HEK293T (cell line): ENCODE data around the gene TACC2.

Source experiments
- CTCF ChIA-PET: fragments of 350-600 bp; formaldehyde crosslinking; extraction: SDS; loops from one replicate; lab custom pipeline; 2021; ENCODE audit warnings: antibody characterized with exemption, inconsistent platforms; lab: Yijun Ruan, JAX
- POLR2A ChIA-PET: fragments of 350-600 bp; formaldehyde crosslinking; extraction: SDS; loops from one replicate; lab custom pipeline; 2020; ENCODE audit warnings: antibody characterized with exemption, inconsistent platforms; lab: Yijun Ruan, JAX
- DNase-seq: peaks from one replicate; pipeline ENCODE4 v3.0.0; 2012; ENCODE audit warnings: mixed read lengths; ENCODE audit errors: extremely low spot score
- ARNT ChIP-seq: fragments of 450-650 bp; IDR thresholded peaks from 2 replicates; pipeline ENCODE4 v1.6.1; 2017; ENCODE audit warnings: mild to moderate bottlenecking
- BHLHE40 ChIP-seq: fragments of 450-650 bp; IDR thresholded peaks from 2 replicates; pipeline ENCODE4 v1.6.1; 2016; ENCODE audit warnings: mild to moderate bottlenecking, moderate library complexity, borderline replicate concordance
- CTBP1 ChIP-seq: fragments of 450-650 bp; IDR thresholded peaks from 2 replicates; pipeline ENCODE4 v1.6.1; 2016; ENCODE audit warnings: borderline replicate concordance
- ELF4 ChIP-seq: fragments of 450-650 bp; IDR thresholded peaks from 2 replicates; pipeline ENCODE4 v1.6.1; 2017; ENCODE audit warnings: antibody characterized with exemption
- FOXA1 ChIP-seq: fragments of 450-650 bp; IDR thresholded peaks from 2 replicates; pipeline ENCODE4 v1.6.1; 2016; ENCODE audit warnings: mild to moderate bottlenecking
- FOXK2 ChIP-seq: fragments of 450-650 bp; IDR thresholded peaks from 2 replicates; pipeline ENCODE4 v1.6.1; 2016; ENCODE audit warnings: mild to moderate bottlenecking
- FOXM1 ChIP-seq: fragments of 450-650 bp; IDR thresholded peaks from 2 replicates; pipeline ENCODE4 v1.6.1; 2017; ENCODE audit warnings: mild to moderate bottlenecking, borderline replicate concordance
- HDGF ChIP-seq: fragments of 450-650 bp; IDR thresholded peaks from 2 replicates; pipeline ENCODE4 v1.6.1; 2017; ENCODE audit warnings: antibody characterized with exemption, borderline replicate concordance
- L3MBTL2 ChIP-seq: fragments of 450-650 bp; conservative IDR thresholded peaks from 2 replicates; pipeline ENCODE4 v1.6.1; 2016; ENCODE audit warnings: mild to moderate bottlenecking
- LEF1 ChIP-seq: fragments of 450-650 bp; IDR thresholded peaks from 2 replicates; pipeline ENCODE4 v1.6.1; 2017; ENCODE audit warnings: mild to moderate bottlenecking, borderline replicate concordance
- NFRKB ChIP-seq: fragments of 450-650 bp; IDR thresholded peaks from 2 replicates; pipeline ENCODE4 v1.6.1; 2016; ENCODE audit warnings: mild to moderate bottlenecking, moderate library complexity
- PKNOX1 ChIP-seq: fragments of 450-650 bp; IDR thresholded peaks from 2 replicates; pipeline ENCODE4 v1.6.1; 2016
- SP1 ChIP-seq: fragments of 450-650 bp; IDR thresholded peaks from 2 replicates; pipeline ENCODE4 v1.6.1; 2017
- SUZ12 ChIP-seq: fragments of 450-650 bp; IDR thresholded peaks from 2 replicates; pipeline ENCODE4 v1.6.1; 2016; ENCODE audit warnings: mild to moderate bottlenecking
- TARDBP ChIP-seq: fragments of 450-650 bp; IDR thresholded peaks from 2 replicates; pipeline ENCODE4 v1.6.1; 2016
- ZNF384 ChIP-seq: fragments of 450-650 bp; IDR thresholded peaks from 2 replicates; pipeline ENCODE4 v1.6.1; 2016

The TACC2 gene

GRCh38 chr10:122117475-122117874 lies 128.5 kb downstream of the TACC2 start:
- POLR2A ChIA-PET = interaction anchor here (1.3 kb wide), 1 partner anchor 98 kb away, joined by 3 read pairs; no protein-coding TSS in a partner anchor
- no peak for DNase-seq
- CTCF ChIA-PET = interaction anchor here (0.6 to 1.0 kb wide), 2 partner anchors 9 to 13 kb away, joined by 3 to 4 read pairs; no protein-coding TSS in a partner anchor
- TF ChIP-seq NFRKB = no peak
- TF ChIP-seq FOXK2 = no peak
- no peak for TF ChIP-seq ELF4
- no peak for TF ChIP-seq ZNF384
- TF ChIP-seq SUZ12 = no peak
- no peak for TF ChIP-seq HDGF
- TF ChIP-seq PKNOX1 = no peak
- no peak for TF ChIP-seq CTBP1
- TF ChIP-seq L3MBTL2 = no peak
- TF ChIP-seq TARDBP = no peak

GRCh38 chr10:122120008-122120744 lies 131.2 kb downstream of the TACC2 start:
- DNase-seq = no peak
- POLR2A ChIA-PET = no interaction called here
- CTCF ChIA-PET = no interaction called here
- no peak for TF ChIP-seq LEF1

- DNase-seq = no peak
- POLR2A ChIA-PET = no interaction called here
- no peak for TF ChIP-seq ZNF384
- TF ChIP-seq ELF4 = no peak
- TF ChIP-seq TARDBP = no peak
- no peak for TF ChIP-seq LEF1
- no peak for TF ChIP-seq L3MBTL2
- no peak for TF ChIP-seq NFRKB
- no peak for TF ChIP-seq CTBP1
- TF ChIP-seq HDGF = no peak
- TF ChIP-seq SUZ12 = no peak
- TF ChIP-seq FOXA1 = no peak
- TF ChIP-seq FOXM1 = no peak
- TF ChIP-seq FOXK2 = no peak
- TF ChIP-seq PKNOX1 = no peak
- no peak for TF ChIP-seq BHLHE40
- no peak for TF ChIP-seq ARNT
- TF ChIP-seq SP1 = no peak
- CTCF ChIA-PET = no interaction called here
Measured at GRCh38 chr10:122121059-122121458, 132.1 kb downstream of the TACC2 start.

- POLR2A ChIA-PET = interaction anchor here (0.8 kb wide), 1 partner anchor 10 kb away, joined by 5 read pairs; no protein-coding TSS in a partner anchor
- TF ChIP-seq FOXM1 = no peak
- TF ChIP-seq FOXA1 = no peak
- no peak for TF ChIP-seq SUZ12
- no peak for TF ChIP-seq TARDBP
- no peak for TF ChIP-seq FOXK2
- TF ChIP-seq PKNOX1 = no peak
- TF ChIP-seq SP1 = no peak
- TF ChIP-seq ELF4 = no peak
- no peak for TF ChIP-seq LEF1
- no peak for TF ChIP-seq L3MBTL2
- TF ChIP-seq HDGF = no peak
- DNase-seq = no peak
- CTCF ChIA-PET = no interaction called here
Measured at GRCh38 chr10:122122493-122122892, 133.5 kb downstream of the TACC2 start.

GRCh38 chr10:122123186-122123585 lies 134.2 kb downstream of the TACC2 start:
- TF ChIP-seq CTBP1 (no peak), SP1 (no peak), PKNOX1 (no peak), BHLHE40 (no peak), FOXK2 (no peak), FOXA1 (no peak), SUZ12 (no peak), L3MBTL2 (no peak), TARDBP (no peak), ELF4 (no peak), HDGF (no peak), LEF1 (no peak)
- DNase-seq = no peak
- ChIA-PET CTCF (no interaction called here), POLR2A (no interaction called here)

- POLR2A ChIA-PET = no interaction called here
- CTCF ChIA-PET = no interaction called here
- TF ChIP-seq BHLHE40 = no peak
- no peak for TF ChIP-seq PKNOX1
- TF ChIP-seq ELF4 = no peak
- no peak for DNase-seq
Measured at GRCh38 chr10:122124342-122124741, 135.4 kb downstream of the TACC2 start.
